HepG2 (cell line): Measurements from ENCODE around the gene CHID1. TPM values are rescaled to one million over a fixed set of nuclear protein-coding genes. Genes with fewer than 3 reads are reported as not detected.

Experiments
- AGO1 ChIP-seq: fragments of 200-400 bp; formaldehyde crosslinking; IDR thresholded peaks from 2 replicates; pipeline ENCODE4 v1.6.1; 2017; ENCODE audit warnings: mild to moderate bottlenecking, low read depth, low read length, moderate library complexity; ENCODE audit not compliant: poor library complexity, severe bottlenecking
- BHLHE40 ChIP-seq: IDR thresholded peaks from 2 replicates; pipeline ENCODE4 v1.6.1; 2011; ENCODE audit warnings: low read length, improper control_type of control experiment
- EEA1 ChIP-seq: sonication (generic); formaldehyde crosslinking; IDR thresholded peaks from 2 replicates; pipeline ENCODE4 v1.5.1; 2020; ENCODE audit warnings: mild to moderate bottlenecking, missing genetic modification reagents, borderline replicate concordance
- FIP1L1 ChIP-seq: fragments of 200-400 bp; formaldehyde crosslinking; IDR thresholded peaks from 2 replicates; pipeline ENCODE4 v1.6.1; 2018; ENCODE audit warnings: low read depth, mild to moderate bottlenecking, low read length, moderate library complexity, borderline replicate concordance; ENCODE audit not compliant: insufficient read depth
- HNRNPUL1 ChIP-seq: fragments of 200-400 bp; formaldehyde crosslinking; IDR thresholded peaks from 2 replicates; pipeline ENCODE4 v1.6.1; 2017; ENCODE audit warnings: low read depth, mild to moderate bottlenecking, low read length, moderate library complexity
- RBM39 ChIP-seq: fragments of 200-400 bp; formaldehyde crosslinking; IDR thresholded peaks from one replicate; pipeline ENCODE4 v1.6.1; 2018; ENCODE audit warnings: antibody characterized with exemption, mild to moderate bottlenecking, low read depth, low read length; ENCODE audit not compliant: poor library complexity, severe bottlenecking
- SNAPC4 ChIP-seq: sonication (generic); formaldehyde crosslinking; IDR thresholded peaks from 2 replicates; pipeline ENCODE4 v1.4.0; 2020; ENCODE audit warnings: mild to moderate bottlenecking, missing genetic modification reagents
- SNAPC5 ChIP-seq: sonication (generic); formaldehyde crosslinking; IDR thresholded peaks from 2 replicates; pipeline ENCODE4 v1.8.1; 2023; ENCODE audit warnings: mild to moderate bottlenecking, missing genetic modification reagents, borderline replicate concordance
- YEATS4 ChIP-seq: sonication (generic); formaldehyde crosslinking; IDR thresholded peaks from 2 replicates; pipeline ENCODE4 v1.4.0; 2020; ENCODE audit warnings: missing genetic modification reagents, borderline replicate concordance
- ZFP62 ChIP-seq: sonication (generic); formaldehyde crosslinking; IDR thresholded peaks from 2 replicates; pipeline ENCODE4 v1.4.0; 2020; ENCODE audit warnings: missing genetic modification reagents
- ZNF44 ChIP-seq: sonication (generic); formaldehyde crosslinking; IDR thresholded peaks from 2 replicates; pipeline ENCODE4 v1.5.1; 2020; ENCODE audit warnings: mild to moderate bottlenecking, missing genetic modification reagents
- ZNF574 ChIP-seq: sonication (generic); formaldehyde crosslinking; IDR thresholded peaks from 2 replicates; pipeline ENCODE4 v1.4.0; 2020; ENCODE audit warnings: missing genetic modification reagents
- ZNF816 ChIP-seq: sonication (generic); formaldehyde crosslinking; IDR thresholded peaks from 2 replicates; pipeline ENCODE4 v1.8.0; 2022; ENCODE audit warnings: missing genetic modification reagents, mild to moderate bottlenecking, borderline replicate concordance
- polyA plus RNA-seq, 8 experiments: library from polyadenylated mRNA; depleted of rRNA in 3 of 8; stranded (reverse) in 7 of 8; unstranded in 1 of 8; fragments of >200 nt; fragmentation: Illumina TruSeq in 4 of 8; extraction: Trizol in 4 of 8; gene quantifications; 2 replicates each; pipeline versions ENCODE4 v1.2.1 to v1.2.3, GENCODE V29; 2011 to 2016; ENCODE audit warnings: low read depth in 4 of 8, missing spikeins in 1 of 8, mixed read lengths in 1 of 8; ENCODE audit not compliant: insufficient read depth in 1 of 8
- total RNA-seq, 5 experiments: library from RNA; depleted of rRNA; stranded (reverse); fragments of >200 nt; fragmentation: Illumina TruSeq; extraction: Trizol; gene quantifications; 2 replicates each; pipeline ENCODE4 v1.2.3, GENCODE V29; 2016; ENCODE audit warnings: low read depth in 1 of 5
- TF ChIP-seq, protein P1 (sequence below): sonication (generic); formaldehyde crosslinking; conservative IDR thresholded peaks from 2 replicates; pipeline ENCODE4 v1.5.0; 2020; ENCODE audit warnings: missing genetic modification reagents
- TF ChIP-seq, protein P2 (sequence below): IDR thresholded peaks from 2 replicates; pipeline ENCODE4 v1.6.1; 2016; ENCODE audit warnings: low read depth

The CHID1 gene
- total and polyA plus RNA-seq, 2 of the 13 experiments (the other 11 are each of a cell fraction or from before 2014, with no cell fraction given), result 65.1 to 93.6 TPM

GRCh38 chr11:827146-827896 is 83.3 kb downstream of the CHID1 start (continued):
- 0 out of 2 replicates have a peak, but pooled peaks have one; percentile 18 for TF ChIP-seq SNAPC4 (CRISPR knock-in tag)
- TF ChIP-seq FIP1L1, result 0 out of 2 replicates have a peak, but pooled peaks have one; percentile 51
- no peak for TF ChIP-seq ZFP62
- no peak for TF ChIP-seq SNAPC5 (CRISPR knock-in tag)
- TF ChIP-seq RBM39, result peak; percentile 42
- TF ChIP-seq ZNF816 (CRISPR knock-in tag), result no peak
- TF ChIP-seq ZNF44 (CRISPR knock-in tag), result no peak
- peak; percentile 71 for TF ChIP-seq YEATS4
- TF ChIP-seq, protein P1, sequence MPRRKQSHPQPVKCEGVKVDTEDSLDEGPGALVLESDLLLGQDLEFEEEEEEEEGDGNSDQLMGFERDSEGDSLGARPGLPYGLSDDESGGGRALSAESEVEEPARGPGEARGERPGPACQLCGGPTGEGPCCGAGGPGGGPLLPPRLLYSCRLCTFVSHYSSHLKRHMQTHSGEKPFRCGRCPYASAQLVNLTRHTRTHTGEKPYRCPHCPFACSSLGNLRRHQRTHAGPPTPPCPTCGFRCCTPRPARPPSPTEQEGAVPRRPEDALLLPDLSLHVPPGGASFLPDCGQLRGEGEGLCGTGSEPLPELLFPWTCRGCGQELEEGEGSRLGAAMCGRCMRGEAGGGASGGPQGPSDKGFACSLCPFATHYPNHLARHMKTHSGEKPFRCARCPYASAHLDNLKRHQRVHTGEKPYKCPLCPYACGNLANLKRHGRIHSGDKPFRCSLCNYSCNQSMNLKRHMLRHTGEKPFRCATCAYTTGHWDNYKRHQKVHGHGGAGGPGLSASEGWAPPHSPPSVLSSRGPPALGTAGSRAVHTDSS (CRISPR knock-in tag), result no peak
- 0 out of 2 replicates have a peak, but pooled peaks have one; percentile 34 for TF ChIP-seq EEA1 (CRISPR knock-in tag)
- peak; percentile 62; the same call in 1 of the 2 replicates for TF ChIP-seq ZNF574 (CRISPR knock-in tag)
- no peak for TF ChIP-seq HNRNPUL1
- TF ChIP-seq, protein P2, sequence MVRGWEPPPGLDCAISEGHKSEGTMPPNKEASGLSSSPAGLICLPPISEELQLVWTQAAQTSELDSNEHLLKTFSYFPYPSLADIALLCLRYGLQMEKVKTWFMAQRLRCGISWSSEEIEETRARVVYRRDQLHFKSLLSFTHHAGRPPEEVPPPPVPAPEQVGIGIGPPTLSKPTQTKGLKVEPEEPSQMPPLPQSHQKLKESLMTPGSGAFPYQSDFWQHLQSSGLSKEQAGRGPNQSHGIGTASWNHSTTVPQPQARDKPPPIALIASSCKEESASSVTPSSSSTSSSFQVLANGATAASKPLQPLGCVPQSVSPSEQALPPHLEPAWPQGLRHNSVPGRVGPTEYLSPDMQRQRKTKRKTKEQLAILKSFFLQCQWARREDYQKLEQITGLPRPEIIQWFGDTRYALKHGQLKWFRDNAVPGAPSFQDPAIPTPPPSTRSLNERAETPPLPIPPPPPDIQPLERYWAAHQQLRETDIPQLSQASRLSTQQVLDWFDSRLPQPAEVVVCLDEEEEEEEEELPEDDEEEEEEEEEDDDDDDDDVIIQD, result no peak
- TF ChIP-seq BHLHE40, result no peak
- peak; percentile 79 for TF ChIP-seq AGO1
